Activated B cell treated with CpG ODN at 0.5 μM for 24 hours (primary cell): ENCODE measurements around the gene SPP2. TPM values are rescaled to one million over a fixed set of nuclear protein-coding genes. Genes with fewer than 3 reads are reported as not detected.

Experiments
- ATAC-seq: fragments of 200-7000 bp; cut with Tn5 transposase; one replicate; pipeline ENCODE4 v1.10.0; 2021; ENCODE audit warnings: low read depth, mild to moderate bottlenecking, moderate library complexity
- CTCF ChIA-PET: fragments of 350-600 bp; sonication (Branson Sonifier 250); formaldehyde crosslinking; loops from one replicate; lab custom pipeline; 2021; ENCODE audit warnings: antibody characterized with exemption; lab: Charles Lee
- POLR2A ChIA-PET: fragments of 350-600 bp; sonication (Branson Sonifier 250); formaldehyde crosslinking; loops from one replicate; lab custom pipeline; 2021; ENCODE audit warnings: antibody characterized with exemption; lab: Charles Lee
- DNase-seq: peaks from one replicate; pipeline ENCODE4 v3.0.0; 2022
- H3K27ac Mint-ChIP-seq: one replicate; pipeline ENCODE4 v1.8.0; 2020; ENCODE audit warnings: mixed read lengths
- H3K27me3 Mint-ChIP-seq: one replicate; pipeline ENCODE4 v1.8.0; 2021; ENCODE audit warnings: mixed read lengths
- H3K36me3 Mint-ChIP-seq: one replicate; pipeline ENCODE4 v1.8.0; 2021; ENCODE audit warnings: low read depth, mixed read lengths
- H3K4me1 Mint-ChIP-seq: one replicate; pipeline ENCODE4 v1.8.0; 2021; ENCODE audit warnings: mixed read lengths
- H3K4me3 Mint-ChIP-seq: one replicate; pipeline ENCODE4 v1.8.0; 2020; ENCODE audit warnings: mild to moderate bottlenecking, mixed read lengths
- H3K9me3 Mint-ChIP-seq: one replicate; pipeline ENCODE4 v1.8.0; 2020; ENCODE audit warnings: mixed read lengths
- intact Hi-C: fragments of 100-400 bp; cut with micrococcal nuclease; formaldehyde crosslinking; loops from one replicate; pipeline ENCODE4 v1.15.1; 2024
- total RNA-seq: library from RNA; stranded (reverse); gene quantifications from 2 replicates; pipeline ENCODE4 v1.2.3, GENCODE V29; 2022
- TF ChIP-seq, protein P1 (sequence below): fragments of 200-600 bp; IDR thresholded peaks from one replicate; pipeline ENCODE4 v1.8.0; 2022; ENCODE audit warnings: antibody characterized with exemption, mild to moderate bottlenecking

The SPP2 gene
- total RNA-seq, 1 donor from 2014 or later, result not detected

DNA sequence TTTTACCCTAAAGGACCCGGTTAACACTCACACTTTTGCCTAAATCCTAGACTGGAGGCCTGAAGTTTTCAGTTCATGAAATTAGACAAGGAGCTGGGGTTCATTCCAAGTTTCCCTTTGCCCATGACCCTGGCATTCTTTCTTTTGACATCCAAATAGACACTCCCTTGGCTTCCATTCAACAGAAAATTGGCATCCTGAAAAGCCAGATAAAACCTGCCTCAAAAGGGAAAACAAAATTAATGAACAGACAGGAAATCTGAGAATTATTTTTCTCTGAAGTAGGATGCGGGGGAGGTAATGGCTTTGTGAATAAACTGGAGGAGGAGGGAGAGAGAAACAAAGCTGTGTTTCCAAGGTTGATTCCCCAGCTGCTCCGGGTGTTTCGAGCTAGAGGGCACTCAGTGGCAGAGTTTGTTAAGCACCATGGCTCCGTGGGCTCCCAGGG lies 41.0 kb downstream of the SPP2 start:
- Mint-ChIP-seq H3K27me3 (peaks cover 34% of the 10 kb centered on the region), H3K4me3 (no peak overlapping the region), H3K4me1 (no peaks in the 10 kb centered on the region), H3K27ac (no peak overlapping the region), H3K9me3 (peaks cover 10% of the 10 kb centered on the region), H3K36me3 (no peaks in the 10 kb centered on the region)
- ATAC-seq, result no peak
- intact Hi-C loops, result no loop called here
- no peak for DNase-seq
- TF ChIP-seq, protein P1, sequence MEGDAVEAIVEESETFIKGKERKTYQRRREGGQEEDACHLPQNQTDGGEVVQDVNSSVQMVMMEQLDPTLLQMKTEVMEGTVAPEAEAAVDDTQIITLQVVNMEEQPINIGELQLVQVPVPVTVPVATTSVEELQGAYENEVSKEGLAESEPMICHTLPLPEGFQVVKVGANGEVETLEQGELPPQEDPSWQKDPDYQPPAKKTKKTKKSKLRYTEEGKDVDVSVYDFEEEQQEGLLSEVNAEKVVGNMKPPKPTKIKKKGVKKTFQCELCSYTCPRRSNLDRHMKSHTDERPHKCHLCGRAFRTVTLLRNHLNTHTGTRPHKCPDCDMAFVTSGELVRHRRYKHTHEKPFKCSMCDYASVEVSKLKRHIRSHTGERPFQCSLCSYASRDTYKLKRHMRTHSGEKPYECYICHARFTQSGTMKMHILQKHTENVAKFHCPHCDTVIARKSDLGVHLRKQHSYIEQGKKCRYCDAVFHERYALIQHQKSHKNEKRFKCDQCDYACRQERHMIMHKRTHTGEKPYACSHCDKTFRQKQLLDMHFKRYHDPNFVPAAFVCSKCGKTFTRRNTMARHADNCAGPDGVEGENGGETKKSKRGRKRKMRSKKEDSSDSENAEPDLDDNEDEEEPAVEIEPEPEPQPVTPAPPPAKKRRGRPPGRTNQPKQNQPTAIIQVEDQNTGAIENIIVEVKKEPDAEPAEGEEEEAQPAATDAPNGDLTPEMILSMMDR, result no peak
- ChIA-PET CTCF (no interaction called here), POLR2A (no interaction called here)

GRCh38 chr2:234091883-234092282 lies 41.4 kb downstream of the SPP2 start:
- ATAC-seq (no peak), DNase-seq (no peak)
- Mint-ChIP-seq H3K4me1 (no peaks in the 10 kb centered on the region), H3K27ac (no peak overlapping the region), H3K4me3 (no peak overlapping the region), H3K9me3 (peaks cover 10% of the 10 kb centered on the region), H3K27me3 (peaks cover 30% of the 10 kb centered on the region), H3K36me3 (no peaks in the 10 kb centered on the region)
- intact Hi-C loops, result no loop called here
- ChIA-PET CTCF (no interaction called here), POLR2A (no interaction called here)
- TF ChIP-seq, protein P1, result no peak

DNA sequence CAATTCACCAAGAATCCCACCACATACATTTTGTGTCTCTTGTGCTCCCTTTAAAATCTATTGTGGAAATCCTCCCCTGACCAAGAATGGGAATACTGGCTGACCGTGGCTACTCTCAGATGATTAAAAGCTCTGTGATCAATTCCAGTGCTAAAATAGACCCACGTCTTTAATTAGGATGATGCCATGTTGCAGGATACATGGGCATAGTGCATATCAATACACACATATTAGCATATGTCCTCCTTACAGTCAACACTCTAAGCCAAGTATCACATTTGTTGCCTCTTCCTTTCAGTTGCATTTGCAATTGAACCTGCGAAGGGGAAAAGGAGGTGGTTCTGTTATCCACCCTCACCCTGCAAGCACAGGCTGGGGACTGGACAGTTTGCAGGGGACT lies 41.8 kb downstream of the SPP2 start:
- Mint-ChIP-seq H3K4me3 (no peak overlapping the region), H3K27ac (no peak overlapping the region), H3K9me3 (peaks cover 8% of the 10 kb centered on the region), H3K4me1 (no peaks in the 10 kb centered on the region), H3K36me3 (no peaks in the 10 kb centered on the region), H3K27me3 (peaks cover 29% of the 10 kb centered on the region)
- CTCF ChIA-PET, result no interaction called here
- ATAC-seq (no peak), DNase-seq (no peak)
- intact Hi-C loops, result no loop called here
- TF ChIP-seq, protein P1, result no peak
- POLR2A ChIA-PET, result no interaction called here

DNA sequence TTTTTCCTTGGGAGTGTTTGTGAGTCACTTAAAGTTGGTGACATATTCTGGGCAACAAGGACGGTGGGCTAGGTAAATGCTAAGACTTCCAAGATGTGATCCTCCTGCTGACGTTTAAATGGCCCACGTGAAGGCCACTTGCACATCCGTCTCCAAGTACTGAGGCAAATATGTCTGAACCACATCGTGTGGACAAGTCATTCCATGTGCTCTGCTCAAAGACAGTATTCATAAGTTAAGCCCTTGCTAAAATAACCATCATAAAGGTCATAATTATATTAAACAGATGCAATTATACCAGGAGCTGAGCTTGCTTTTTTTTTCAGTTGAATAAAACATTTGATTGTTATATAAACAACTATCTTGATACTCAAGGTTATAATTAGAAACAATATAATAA lies 44.8 kb downstream of the SPP2 start:
- POLR2A ChIA-PET, result no interaction called here
- Mint-ChIP-seq H3K4me1 (peaks cover 18% of the 10 kb centered on the region), H3K36me3 (no peaks in the 10 kb centered on the region), H3K4me3 (no peak overlapping the region), H3K27ac (no peak overlapping the region), H3K27me3 (peaks cover 15% of the 10 kb centered on the region), H3K9me3 (no peaks in the 10 kb centered on the region)
- intact Hi-C loops, result no loop called here
- no peak for ATAC-seq
- DNase-seq, result no peak
- TF ChIP-seq, protein P1, result no peak
- CTCF ChIA-PET, result interaction anchor here (1.1 kb wide), 1 partner anchor 40 kb away, joined by 3 read pairs; no protein-coding TSS in a partner anchor

GRCh38 chr2:234096164-234096563 lies 45.7 kb downstream of the SPP2 start:
- Mint-ChIP-seq H3K4me1 (peaks cover 18% of the 10 kb centered on the region), H3K27ac (no peak overlapping the region), H3K27me3 (peaks cover 14% of the 10 kb centered on the region), H3K9me3 (no peaks in the 10 kb centered on the region), H3K4me3 (no peak overlapping the region), H3K36me3 (no peaks in the 10 kb centered on the region)
- ATAC-seq (no peak), DNase-seq (no peak)
- ChIA-PET CTCF (no interaction called here), POLR2A (no interaction called here)
- intact Hi-C loops, result no loop called here
- TF ChIP-seq, protein P1, result no peak
